K562 (cell line): ENCODE measurements around the gene RALGPS1. TPM values are rescaled to one million over a fixed set of nuclear protein-coding genes. Genes with fewer than 3 reads are reported as not detected.
A peak's percentile ranks its signal among the peaks of the same experiment; 100 is the strongest.

ENCODE experiments used
- ATAC-seq: fragments of 200-7000 bp; cut with Tn5 transposase; 3 replicates; pipeline ENCODE4 v1.9.1; 2020; ENCODE audit warnings: moderate library complexity
- BruUV-seq: library from RNA; stranded (reverse); fragments of 400-500 nt; replicated peaks from 2 replicates; lab custom pipeline; 2021; lab: Mats Ljungman, UMichigan
- CTCF ChIA-PET: fragments of 300-600 bp; formaldehyde crosslinking; extraction: SDS; loops from one replicate; lab custom pipeline; 2021; ENCODE audit warnings: low intra/inter-chr PET ratio; lab: Yijun Ruan, JAX
- POLR2A ChIA-PET: fragments of 300-600, 350-650 bp; sonication (Branson Sonifier 250); formaldehyde crosslinking; extraction: SDS; loops from one replicate; lab custom pipeline; 2021; ENCODE audit warnings: antibody characterized with exemption, inconsistent platforms; lab: Yijun Ruan, JAX
- DNase-seq, 4 experiments: peaks; one replicate each; pipeline versions ENCODE4 v3.0.0 to v3.0.0-alpha.2; 2011 to 2018; ENCODE audit warnings: low spot score in 3 of 4, mixed read lengths in 3 of 4; ENCODE audit errors: extremely low read depth in 1 of 4
- FAIRE-seq: peaks from 2 replicates; lab custom pipeline; 2011; peaks lifted over from hg19 to GRCh38; lab: Jason Lieb, UNC
- H2AFZ ChIP-seq: 2 replicates; pipeline ENCODE4 v1.6.0; 2011; ENCODE audit warnings: low read depth, low read length, control low read depth, inconsistent platforms
- H3K27ac ChIP-seq: fragments of 200-600 bp; 3 replicates; pipeline ENCODE4 v1.8.0; 2011; ENCODE audit warnings: low read depth, mild to moderate bottlenecking, control low read depth, inconsistent platforms, low read length, moderate library complexity, mixed read lengths; ENCODE audit errors: extremely low read depth
- H3K27me3 ChIP-seq, 2 experiments: fragments of 300-600 bp in 1 of 2; 2 replicates in 1 of 2; 3 replicates in 1 of 2; pipeline versions ENCODE4 v1.6.0 to v1.8.0; 2011; ENCODE audit warnings: inconsistent platforms in 2 of 2, low read length in 2 of 2, mild to moderate bottlenecking in 1 of 2, mixed read lengths in 1 of 2, moderate library complexity in 1 of 2; ENCODE audit not compliant: control insufficient read depth in 2 of 2, insufficient read depth in 2 of 2
- H3K36me3 ChIP-seq: fragments of 300-600 bp; 3 replicates; pipeline ENCODE4 v1.8.0; 2011; ENCODE audit warnings: mild to moderate bottlenecking, low read length, inconsistent platforms; ENCODE audit not compliant: control insufficient read depth, insufficient read depth
- H3K4me1 ChIP-seq, 2 experiments: fragments of 200-600 bp in 1 of 2; replicated peaks in 1 of 2; 2 replicates in 1 of 2; 3 replicates in 1 of 2; pipeline versions ENCODE4 v1.5.1 to v1.8.0; 2011; ENCODE audit warnings: inconsistent platforms in 2 of 2, low read length in 2 of 2, mild to moderate bottlenecking in 1 of 2, mixed read lengths in 1 of 2, moderate library complexity in 1 of 2; ENCODE audit not compliant: control insufficient read depth in 2 of 2, insufficient read depth in 2 of 2
- H3K4me2 ChIP-seq: 2 replicates; pipeline ENCODE4 v1.6.1; 2011; ENCODE audit warnings: low read length, control low read depth, inconsistent platforms, mixed read lengths; ENCODE audit not compliant: insufficient read depth
- H3K4me3 ChIP-seq: fragments of 200-600 bp; sonication (generic), shearing (Covaris generic); 2 replicates; pipeline ENCODE4 v1.5.1; 2016; ENCODE audit warnings: control low read depth, inconsistent platforms
- H3K79me2 ChIP-seq: fragments of 200-600 bp; 3 replicates; pipeline ENCODE4 v1.8.0; 2011; ENCODE audit warnings: low read length, inconsistent platforms; ENCODE audit not compliant: control insufficient read depth, insufficient read depth
- H3K9ac ChIP-seq, 2 experiments: 2 replicates each; pipeline versions ENCODE4 v1.6.0 to v1.6.1; 2011; ENCODE audit warnings: low read depth in 2 of 2, low read length in 2 of 2, control low read depth in 1 of 2, inconsistent platforms in 1 of 2, mild to moderate bottlenecking in 1 of 2, mixed read lengths in 1 of 2; ENCODE audit not compliant: insufficient read depth in 1 of 2
- H3K9me1 ChIP-seq: one replicate; pipeline ENCODE4 v1.6.0; 2011; ENCODE audit warnings: inconsistent platforms, mild to moderate bottlenecking, low read length, moderate library complexity; ENCODE audit not compliant: control insufficient read depth, insufficient read depth
- H3K9me3 ChIP-seq: replicated peaks from 2 replicates; pipeline ENCODE4 v1.5.1; 2011; ENCODE audit warnings: low read depth, low read length, inconsistent platforms; ENCODE audit not compliant: control insufficient read depth, insufficient read depth
- H4K20me1 ChIP-seq: replicated peaks from 2 replicates; pipeline ENCODE4 v1.6.1; 2011; ENCODE audit warnings: low read length, inconsistent platforms, mixed read lengths; ENCODE audit not compliant: control insufficient read depth, insufficient read depth
- CEBPB ChIP-seq: fragments of 450-650 bp; IDR thresholded peaks from 2 replicates; pipeline ENCODE4 v1.6.1; 2016; ENCODE audit warnings: missing genetic modification characterization, missing compliant biosample characterization
- CEBPG ChIP-seq, 3 experiments: fragments of 200-800 bp in 1 of 3; sonication (Bioruptor generic) in 1 of 3; sonication (generic) in 1 of 3; formaldehyde crosslinking in 1 of 3; IDR thresholded peaks in 2 of 3; conservative IDR thresholded peaks in 1 of 3; 2 replicates each; pipeline versions ENCODE4 v1.6.1 to v1.8.0; 2016 to 2022; ENCODE audit warnings: missing compliant biosample characterization in 2 of 3, missing genetic modification characterization in 2 of 3, mild to moderate bottlenecking in 1 of 3, missing genetic modification reagents in 1 of 3
- FOXA3 ChIP-seq, 2 experiments: fragments of 450-650 bp in 1 of 2; sonication (generic) in 1 of 2; formaldehyde crosslinking; IDR thresholded peaks in 1 of 2; conservative IDR thresholded peaks in 1 of 2; 2 replicates each; pipeline versions ENCODE4 v1.4.0 to v1.8.0; 2020 to 2022; ENCODE audit warnings: mild to moderate bottlenecking in 2 of 2, missing genetic modification reagents in 1 of 2
- SMAD4 ChIP-seq: fragments of 250-450 bp; sonication (Bioruptor Pico); conservative IDR thresholded peaks from 2 replicates; pipeline ENCODE4 v1.8.0; 2021; ENCODE audit warnings: inconsistent platforms, mild to moderate bottlenecking, moderate library complexity
- SMARCE1 ChIP-seq: fragments of 450-650 bp; IDR thresholded peaks from 2 replicates; pipeline ENCODE4 v1.7.1; 2016; ENCODE audit warnings: mild to moderate bottlenecking
- SOX6 ChIP-seq: fragments of 450-650 bp; IDR thresholded peaks from 2 replicates; pipeline ENCODE4 v1.6.1; 2014; ENCODE audit warnings: mild to moderate bottlenecking
- SRSF3 ChIP-seq: fragments of 200-400 bp; formaldehyde crosslinking; IDR thresholded peaks from 2 replicates; pipeline ENCODE4 v1.6.1; 2016; ENCODE audit warnings: mild to moderate bottlenecking, low read length, moderate library complexity; ENCODE audit not compliant: insufficient read depth
- TAL1 ChIP-seq: fragments of 450-650 bp; IDR thresholded peaks from 2 replicates; pipeline ENCODE4 v1.6.1; 2016; ENCODE audit warnings: mild to moderate bottlenecking
- TRIM25 ChIP-seq: fragments of 450-650 bp; IDR thresholded peaks from 2 replicates; pipeline ENCODE4 v1.7.0; 2016; ENCODE audit warnings: borderline replicate concordance
- WHSC1 ChIP-seq: IDR thresholded peaks from one replicate; pipeline ENCODE4 v1.6.1; 2012; ENCODE audit warnings: low read length, control low read depth, inconsistent platforms
- ZBTB8A ChIP-seq: fragments of 450-650 bp; IDR thresholded peaks from 2 replicates; pipeline ENCODE4 v1.6.1; 2018; ENCODE audit warnings: mild to moderate bottlenecking, moderate library complexity; ENCODE audit not compliant: partially characterized antibody
- ZFP91 ChIP-seq: sonication (generic); formaldehyde crosslinking; IDR thresholded peaks from 2 replicates; pipeline ENCODE4 v1.8.0; 2022; ENCODE audit warnings: mild to moderate bottlenecking, missing genetic modification reagents
- ZNF212 ChIP-seq: fragments of 450-650 bp; formaldehyde crosslinking; IDR thresholded peaks from 2 replicates; pipeline ENCODE4 v1.4.0; 2020; ENCODE audit warnings: mild to moderate bottlenecking
- ZNF41 ChIP-seq: fragments of 250-450 bp; sonication (Bioruptor Pico); conservative IDR thresholded peaks from 2 replicates; pipeline ENCODE4 v1.4.0; 2020; ENCODE audit warnings: mild to moderate bottlenecking
- ZNF512 ChIP-seq: IDR thresholded peaks from 2 replicates; pipeline ENCODE4 v1.6.1; 2016; ENCODE audit warnings: missing genetic modification characterization, missing compliant biosample characterization
- ZNF778 ChIP-seq: fragments of 450-650 bp; formaldehyde crosslinking; IDR thresholded peaks from 2 replicates; pipeline ENCODE4 v1.4.0; 2020; ENCODE audit warnings: mild to moderate bottlenecking, moderate library complexity
- WGBS: fragments of 100-300 bp; shearing (Covaris generic); methylation state at CpG from one replicate; pipeline ENCODE4 v1.1.6; 2016; ENCODE audit warnings: low coverage, mixed read lengths; ENCODE audit not compliant: insufficient coverage; ENCODE audit errors: missing lambda C conversion rate; 5-methylcytosine and 5-hydroxymethylcytosine counted together
- in situ Hi-C: fragments of 300-500 bp; cut with MboI; formaldehyde crosslinking; loops from 4 replicates; pipeline ENCODE4 v1.15.0; 2018; ENCODE audit warnings: inconsistent platforms, mixed read lengths
- intact Hi-C: fragments of 100-400 bp; cut with micrococcal nuclease; formaldehyde crosslinking; loops from 2 replicates; pipeline ENCODE4 v1.14.2; 2022
- polyA plus RNA-seq, 8 experiments: library from polyadenylated mRNA; depleted of rRNA in 4 of 8; stranded (reverse) in 5 of 8; unstranded in 3 of 8; fragments of >200 nt; fragmentation: Nextera tagmentation in 2 of 8; fragmentation: Illumina TruSeq in 1 of 8; extraction: Ambion mirVana in 2 of 8; extraction: Trizol in 1 of 8; gene quantifications; 2 replicates each; pipeline versions ENCODE4 v1.2.1 to v1.2.3, GENCODE V29; 2011 to 2014; ENCODE audit warnings: inconsistent platforms in 1 of 8, missing spikeins in 1 of 8
- total RNA-seq, 7 experiments: library from RNA; depleted of rRNA in 6 of 7; stranded (reverse); fragments of >200 nt in 6 of 7; fragmentation: Illumina TruSeq in 2 of 7; extraction: Trizol in 2 of 7; gene quantifications; 2 replicates each; pipeline versions ENCODE4 v1.2.1 to v1.2.3, GENCODE V29; 2011 to 2021; ENCODE audit warnings: low replicate concordance in 1 of 7

The RALGPS1 gene
- total and polyA plus RNA-seq, 9 of the 15 experiments (the other 6 are each of a cell fraction or from before 2014, with no cell fraction given), result 0.04 to 2.6 (median 1.5) TPM

GRCh38 chr9:127102788-127103187, 188.2 kb downstream of the RALGPS1 start (continued):
- no peak for TF ChIP-seq SRSF3
- no peak for TF ChIP-seq WHSC1
- TF ChIP-seq ZNF512, result no peak
- no peak for TF ChIP-seq ZNF212 (CRISPR knock-in tag)
- no peak for TF ChIP-seq ZFP91 (CRISPR knock-in tag)

GRCh38 chr9:127104581-127105311, 190.2 kb downstream of the RALGPS1 start:
- H3K36me3 ChIP-seq, result no peaks in the 10 kb centered on the region
- CTCF ChIA-PET, result no interaction called here
- ATAC-seq (no peak), DNase-seq (no peak), FAIRE-seq (no peak)
- H3K9me3 ChIP-seq, result no peaks in the 10 kb centered on the region
- H3K4me3 ChIP-seq, result no peak overlapping the region
- no peaks in the 10 kb centered on the region for H4K20me1 ChIP-seq
- no peaks in the 10 kb centered on the region; a peak in 1 of 5 replicates for H3K4me1 ChIP-seq
- 5% methylated on average over 7 of the region's 7 CpGs for WGBS
- H3K27me3 ChIP-seq, result peaks cover 17 to 34% of the 10 kb centered on the region in 2 experiments; a peak in 4 of 5 replicates
- H3K79me2 ChIP-seq, result no peaks in the 10 kb centered on the region
- intact Hi-C loops, result no loop called here
- no peak overlapping the region for H3K9ac ChIP-seq
- in situ Hi-C loops, result no loop called here
- POLR2A ChIA-PET, result interaction anchor here (1.2 kb wide), 1 partner anchor 26 kb away, joined by 4 read pairs; no protein-coding TSS in a partner anchor
- no peak overlapping the region for H3K27ac ChIP-seq
- BruUV-seq, result no TSS peak
- no peak overlapping the region for H2AFZ ChIP-seq
- H3K9me1 ChIP-seq, result no peaks in the 10 kb centered on the region
- no peak overlapping the region for H3K4me2 ChIP-seq
- TF ChIP-seq ZBTB8A, result no peak
- TF ChIP-seq ZNF778 (CRISPR knock-in tag), result no peak
- peak; percentile 73 for TF ChIP-seq CEBPB (tag)
- peak; percentile 28; the same call in 1 of the 2 replicates for TF ChIP-seq TAL1
- 0 out of 2 replicates have a peak, but pooled peaks have one; percentile 9 for TF ChIP-seq SMAD4 (CRISPR knock-in tag)
- TF ChIP-seq ZNF41, result no peak
- no peak for TF ChIP-seq TRIM25
- no peak for TF ChIP-seq FOXA3 (CRISPR knock-in tag; conservative IDR thresholded peaks at IDR 0.05 in 1 of 2, IDR thresholded peaks at IDR 0.05 in 1 of 2)
- TF ChIP-seq SOX6, result peak; percentile 38; the same call in 1 of the 2 replicates
- no peak for TF ChIP-seq SMARCE1
- TF ChIP-seq CEBPG (CRISPR knock-in tag; IDR thresholded peaks at IDR 0.05), result no peak
- peak; percentile 23 to 25; a peak in 2 of 4 replicates for TF ChIP-seq CEBPG (tag; conservative IDR thresholded peaks at IDR 0.05 in 1 of 2, IDR thresholded peaks at IDR 0.05 in 1 of 2)
